Epithelial cell of esophagus (primary cell): Measurements from ENCODE around the gene GSG1.
A peak's percentile ranks its signal among the peaks of the same experiment; 100 is the strongest.

Experiments
- DNase-seq: peaks from one replicate; pipeline ENCODE4 v3.0.0; 2010; ENCODE audit warnings: low read depth
- H3K4me3 ChIP-seq: 2 replicates; pipeline ENCODE4 v1.5.1; 2011; ENCODE audit warnings: mild to moderate bottlenecking, low read length, control low read depth
- CTCF ChIP-seq: IDR thresholded peaks from 2 replicates; pipeline ENCODE4 v1.5.1; 2011; ENCODE audit warnings: low read depth, mild to moderate bottlenecking, low read length, control low read depth, inconsistent platforms; ENCODE audit not compliant: insufficient read depth; ENCODE audit errors: missing control alignments

The GSG1 gene

GRCh38 chr12:13147688-13148484, 44.4 kb upstream of the GSG1 start:
- DNase-seq: no peak
- no peak overlapping the region for H3K4me3 ChIP-seq
- no peak for TF ChIP-seq CTCF

- TF ChIP-seq CTCF: no peak
- no peak overlapping the region for H3K4me3 ChIP-seq
- DNase-seq: no peak
Measured at GRCh38 chr12:13146336-13146938, 43.0 kb upstream of the GSG1 start.

- no peak for TF ChIP-seq CTCF
- H3K4me3 ChIP-seq: no peak overlapping the region
- no peak for DNase-seq
Measured at GRCh38 chr12:13144266-13144828, 40.9 kb upstream of the GSG1 start.

GRCh38 chr12:13142747-13143146, 39.3 kb upstream of the GSG1 start:
- H3K4me3 ChIP-seq: no peak overlapping the region
- TF ChIP-seq CTCF: no peak
- DNase-seq: no peak

GRCh38 chr12:13141686-13142085, 38.2 kb upstream of the GSG1 start:
- DNase-seq: no peak
- TF ChIP-seq CTCF: no peak
- H3K4me3 ChIP-seq: no peak overlapping the region

- no peak overlapping the region for H3K4me3 ChIP-seq
- DNase-seq: peak; percentile 98
- peak; percentile 60 for TF ChIP-seq CTCF
Measured at GRCh38 chr12:13135371-13136178, 32.1 kb upstream of the GSG1 start.
